Thoracic aorta (tissue), 2 donors: ENCODE results near the gene GPR63. TPM values are rescaled to one million over a fixed set of nuclear protein-coding genes. Genes with fewer than 3 reads are reported as not detected.

Experiments
- ATAC-seq: fragments of 150-250 bp; one replicate; pipeline ENCODE4 v1.8.0; 2017; ENCODE audit warnings: low read depth; ENCODE audit not compliant: insufficient number of reproducible peaks, low FRiP score
- DNase-seq: peaks from one replicate; pipeline ENCODE4 v3.0.0-alpha.2; 2020; ENCODE audit warnings: low spot score
- H3K27ac ChIP-seq, 2 donors: fragments of 200-600 bp; sonication (generic); 1 replicate in 1 of 2; 2 replicates in 1 of 2; pipeline ENCODE4 v1.5.1; 2016; ENCODE audit warnings: mild to moderate bottlenecking in 2 of 2, moderate library complexity in 2 of 2
- H3K27me3 ChIP-seq: fragments of 200-600 bp; sonication (generic); replicated peaks from 2 replicates; pipeline ENCODE4 v1.6.0; 2016; ENCODE audit warnings: mild to moderate bottlenecking; ENCODE audit not compliant: insufficient read depth
- H3K36me3 ChIP-seq: fragments of 200-600 bp; sonication (generic); one replicate; pipeline ENCODE4 v1.5.1; 2016
- H3K4me1 ChIP-seq, 2 donors: fragments of 200-600 bp; sonication (generic); 1 replicate in 1 of 2; 2 replicates in 1 of 2; pipeline versions ENCODE4 v1.5.1 to v1.6.0; 2016; ENCODE audit warnings: low read depth in 2 of 2, mild to moderate bottlenecking in 1 of 2; ENCODE audit not compliant: control insufficient read depth in 1 of 2
- H3K4me3 ChIP-seq: fragments of 200-600 bp; sonication (generic); 2 replicates; pipeline ENCODE4 v1.5.1; 2016; ENCODE audit warnings: mild to moderate bottlenecking
- H3K9me3 ChIP-seq: fragments of 200-600 bp; sonication (generic); 2 replicates; pipeline ENCODE4 v1.5.1; 2016
- total RNA-seq, 2 donors: library from RNA; depleted of rRNA; stranded (reverse); fragments of >200 nt; gene quantifications; one replicate each; pipeline versions ENCODE4 v1.1.0 to v1.2.3, GENCODE V29; 2016
- TF ChIP-seq, protein P1 (sequence below): fragments of 200-600 bp; sonication (generic); IDR thresholded peaks from one replicate; pipeline ENCODE4 v1.5.1; 2019; ENCODE audit warnings: antibody characterized with exemption

GPR63 gene
- total RNA-seq, 2 donors from 2014 or later: 0.99 to 3.4 TPM

DNA sequence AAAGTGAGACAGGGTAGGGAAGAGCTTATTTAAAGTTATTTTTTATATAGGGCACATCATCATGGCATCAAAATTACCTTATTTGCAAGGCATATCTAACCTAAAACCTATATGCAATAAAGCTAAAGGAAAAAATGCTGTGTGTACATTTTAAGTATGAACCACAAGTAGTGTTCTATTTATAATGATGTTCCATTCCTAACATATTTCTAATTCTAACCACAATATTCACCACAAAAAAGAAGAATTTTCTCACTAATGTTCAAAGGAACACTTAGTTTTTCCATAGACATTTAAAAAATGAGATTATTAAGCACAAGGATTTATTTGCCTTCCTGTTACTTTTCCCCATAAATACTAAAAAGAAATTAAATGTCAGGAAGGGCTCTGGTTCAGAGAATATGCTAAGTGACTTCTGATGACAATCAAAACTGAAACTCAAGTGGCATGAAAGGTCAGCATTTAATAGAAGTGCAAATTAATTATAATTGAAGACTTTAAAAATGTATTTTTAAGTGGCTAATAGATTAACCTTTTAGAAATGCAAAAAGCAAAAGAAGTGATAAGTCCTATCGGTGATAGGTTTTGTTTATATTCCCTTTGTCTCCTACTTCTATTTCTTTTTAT is 25.1 kb downstream of the GPR63 start:
- DNase-seq (no peak), ATAC-seq (no peak)
- H3K36me3 ChIP-seq: no peaks in the 10 kb centered on the region
- H3K4me3 ChIP-seq: no peak overlapping the region
- no peaks in the 10 kb centered on the region for H3K27me3 ChIP-seq
- no peak overlapping the region for H3K27ac ChIP-seq
- TF ChIP-seq, protein P1, sequence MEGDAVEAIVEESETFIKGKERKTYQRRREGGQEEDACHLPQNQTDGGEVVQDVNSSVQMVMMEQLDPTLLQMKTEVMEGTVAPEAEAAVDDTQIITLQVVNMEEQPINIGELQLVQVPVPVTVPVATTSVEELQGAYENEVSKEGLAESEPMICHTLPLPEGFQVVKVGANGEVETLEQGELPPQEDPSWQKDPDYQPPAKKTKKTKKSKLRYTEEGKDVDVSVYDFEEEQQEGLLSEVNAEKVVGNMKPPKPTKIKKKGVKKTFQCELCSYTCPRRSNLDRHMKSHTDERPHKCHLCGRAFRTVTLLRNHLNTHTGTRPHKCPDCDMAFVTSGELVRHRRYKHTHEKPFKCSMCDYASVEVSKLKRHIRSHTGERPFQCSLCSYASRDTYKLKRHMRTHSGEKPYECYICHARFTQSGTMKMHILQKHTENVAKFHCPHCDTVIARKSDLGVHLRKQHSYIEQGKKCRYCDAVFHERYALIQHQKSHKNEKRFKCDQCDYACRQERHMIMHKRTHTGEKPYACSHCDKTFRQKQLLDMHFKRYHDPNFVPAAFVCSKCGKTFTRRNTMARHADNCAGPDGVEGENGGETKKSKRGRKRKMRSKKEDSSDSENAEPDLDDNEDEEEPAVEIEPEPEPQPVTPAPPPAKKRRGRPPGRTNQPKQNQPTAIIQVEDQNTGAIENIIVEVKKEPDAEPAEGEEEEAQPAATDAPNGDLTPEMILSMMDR: no peak
- H3K4me1 ChIP-seq: peaks cover 16 to 28% of the 10 kb centered on the region in 2 donors
- H3K9me3 ChIP-seq: no peaks in the 10 kb centered on the region

- DNase-seq: no peak
- H3K27ac ChIP-seq: no peak overlapping the region
- no peak overlapping the region for H3K4me3 ChIP-seq
- H3K4me1 ChIP-seq: peaks cover 16 to 23% of the 10 kb centered on the region in 2 donors
- TF ChIP-seq, protein P1: no peak
- ATAC-seq: no peak
- H3K9me3 ChIP-seq: no peaks in the 10 kb centered on the region
- H3K36me3 ChIP-seq: no peaks in the 10 kb centered on the region
- no peaks in the 10 kb centered on the region for H3K27me3 ChIP-seq
Measured at GRCh38 chr6:96811670-96812069, 25.6 kb downstream of the GPR63 start.

- no peak for ATAC-seq
- Histone ChIP-seq H3K4me3 (peak overlapping the region; percentile 20), H3K9me3 (no peaks in the 10 kb centered on the region), H3K27ac (no peak overlapping the region), H3K36me3 (no peaks in the 10 kb centered on the region), H3K27me3 (no peaks in the 10 kb centered on the region), H3K4me1 (peaks cover 16 to 18% of the 10 kb centered on the region in 2 donors)
- no peak for DNase-seq
- TF ChIP-seq, protein P1: no peak
Measured at GRCh38 chr6:96811136-96811535, 26.1 kb downstream of the GPR63 start.

DNA sequence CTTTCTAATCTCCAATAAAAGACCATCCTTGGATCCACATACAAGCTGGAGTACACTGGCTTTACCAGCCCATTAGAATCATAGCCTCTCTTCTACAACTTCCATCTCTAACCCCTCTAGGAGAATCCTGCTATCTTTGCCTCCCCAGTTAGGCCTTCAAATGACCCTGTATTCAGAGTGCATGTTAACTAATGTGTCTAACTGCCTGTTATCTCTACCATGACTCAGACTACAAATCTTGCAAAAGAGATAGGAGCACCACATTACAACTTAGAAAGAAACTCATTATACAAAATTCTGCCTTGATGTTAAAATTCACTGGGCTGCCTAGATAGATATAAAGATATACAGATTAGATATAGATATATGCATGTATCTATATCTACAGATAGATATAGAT is 28.2 kb downstream of the GPR63 start:
- H3K4me1 ChIP-seq: peaks cover 7 to 8% of the 10 kb centered on the region in 2 donors
- H3K9me3 ChIP-seq: no peaks in the 10 kb centered on the region
- H3K4me3 ChIP-seq: no peak overlapping the region
- H3K36me3 ChIP-seq: no peaks in the 10 kb centered on the region
- TF ChIP-seq, protein P1: no peak
- H3K27ac ChIP-seq: no peak overlapping the region
- H3K27me3 ChIP-seq: no peaks in the 10 kb centered on the region
- DNase-seq (no peak), ATAC-seq (no peak)

DNA sequence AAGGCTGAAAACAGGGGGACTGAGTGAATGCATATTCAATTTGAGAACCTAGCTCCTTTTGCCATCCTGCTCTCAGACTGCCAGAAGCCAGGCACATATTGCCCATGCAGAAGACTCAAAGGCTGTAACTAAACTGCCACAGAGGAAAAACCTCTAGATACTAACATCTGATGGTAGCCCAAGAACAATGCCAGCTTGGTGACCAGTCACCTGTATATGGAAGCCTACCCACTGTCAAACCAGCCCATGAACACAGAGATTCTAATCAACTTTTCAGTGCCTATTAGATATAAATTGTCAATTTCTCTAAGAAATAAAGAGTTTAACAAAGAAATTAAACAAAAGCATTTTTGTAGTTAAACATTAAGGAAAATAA is 34.2 kb downstream of the GPR63 start:
- ATAC-seq (no peak), DNase-seq (no peak)
- TF ChIP-seq, protein P1: no peak
- Histone ChIP-seq H3K27me3 (no peaks in the 10 kb centered on the region), H3K27ac (no peak overlapping the region), H3K9me3 (no peaks in the 10 kb centered on the region), H3K4me3 (no peak overlapping the region), H3K4me1 (no peaks in the 10 kb centered on the region), H3K36me3 (no peaks in the 10 kb centered on the region)
